22Rv1 (cell line): Measurements from ENCODE around the gene NDUFS6.

Experiments used
- ZFX ChIP-seq: fragments of 450-650 bp; IDR thresholded peaks from 2 replicates; pipeline ENCODE4 v1.6.1; 2017; ENCODE audit warnings: antibody characterized with exemption, borderline replicate concordance
- TF ChIP-seq, protein P1 (sequence below): fragments of 450-650 bp; IDR thresholded peaks from 2 replicates; pipeline ENCODE4 v1.5.1; 2017; ENCODE audit warnings: mild to moderate bottlenecking

DNA sequence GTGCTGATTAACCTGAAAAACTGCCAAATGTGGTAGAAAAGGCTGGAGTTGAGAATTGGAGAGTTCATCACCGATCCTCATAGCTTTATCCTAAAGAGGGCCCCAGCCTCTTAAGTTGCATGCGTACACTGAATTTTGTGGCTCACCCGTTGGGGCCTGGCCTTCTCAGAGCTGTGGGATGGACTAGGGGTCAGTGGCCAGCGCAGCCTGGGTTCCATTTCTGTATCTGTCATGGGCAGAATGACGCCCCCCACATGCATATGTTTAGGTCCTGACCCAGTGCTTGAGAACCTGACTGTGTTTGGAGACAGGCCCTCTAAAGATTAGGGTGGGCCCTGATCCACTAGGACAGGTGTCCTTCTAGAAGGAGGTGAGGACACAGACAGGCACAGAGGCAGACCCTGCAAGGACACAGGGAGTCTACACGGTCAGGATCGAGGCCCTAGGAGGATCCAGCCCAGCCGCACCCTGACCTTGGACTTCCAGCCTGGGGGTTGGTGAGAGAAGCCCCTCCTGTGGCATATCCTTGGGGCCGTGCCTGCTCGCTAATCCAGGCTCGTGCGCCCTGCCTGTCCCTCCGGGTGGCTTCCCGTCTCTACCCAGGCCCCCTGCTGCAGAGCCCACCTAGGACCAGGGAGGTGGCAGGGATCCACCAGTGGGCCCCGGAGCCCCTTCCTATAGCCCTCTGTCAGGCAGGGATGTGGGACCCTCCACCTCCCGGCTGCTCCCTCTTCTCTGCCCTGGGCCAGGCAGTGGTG lies 32.2 kb downstream of the NDUFS6 start:
- TF ChIP-seq, protein P1, sequence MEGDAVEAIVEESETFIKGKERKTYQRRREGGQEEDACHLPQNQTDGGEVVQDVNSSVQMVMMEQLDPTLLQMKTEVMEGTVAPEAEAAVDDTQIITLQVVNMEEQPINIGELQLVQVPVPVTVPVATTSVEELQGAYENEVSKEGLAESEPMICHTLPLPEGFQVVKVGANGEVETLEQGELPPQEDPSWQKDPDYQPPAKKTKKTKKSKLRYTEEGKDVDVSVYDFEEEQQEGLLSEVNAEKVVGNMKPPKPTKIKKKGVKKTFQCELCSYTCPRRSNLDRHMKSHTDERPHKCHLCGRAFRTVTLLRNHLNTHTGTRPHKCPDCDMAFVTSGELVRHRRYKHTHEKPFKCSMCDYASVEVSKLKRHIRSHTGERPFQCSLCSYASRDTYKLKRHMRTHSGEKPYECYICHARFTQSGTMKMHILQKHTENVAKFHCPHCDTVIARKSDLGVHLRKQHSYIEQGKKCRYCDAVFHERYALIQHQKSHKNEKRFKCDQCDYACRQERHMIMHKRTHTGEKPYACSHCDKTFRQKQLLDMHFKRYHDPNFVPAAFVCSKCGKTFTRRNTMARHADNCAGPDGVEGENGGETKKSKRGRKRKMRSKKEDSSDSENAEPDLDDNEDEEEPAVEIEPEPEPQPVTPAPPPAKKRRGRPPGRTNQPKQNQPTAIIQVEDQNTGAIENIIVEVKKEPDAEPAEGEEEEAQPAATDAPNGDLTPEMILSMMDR = no peak
- TF ChIP-seq ZFX = no peak
